Erythroblast (primary cell): Measurements from ENCODE around the gene PLCXD3.

ENCODE experiments used
- DNase-seq, 2 experiments: peaks; one replicate each; lab custom pipeline; 2025; lab: John Stamatoyannopoulos, UW
- GATA1 ChIP-seq: IDR thresholded peaks from 2 replicates; pipeline ENCODE4 v1.6.1; 2011; ENCODE audit warnings: low read depth, mild to moderate bottlenecking, control low read depth, low read length, moderate library complexity
- POLR2A ChIP-seq: IDR thresholded peaks from 2 replicates; pipeline ENCODE4 v1.6.1; 2011; ENCODE audit warnings: mild to moderate bottlenecking, low read length

The PLCXD3 gene

DNA sequence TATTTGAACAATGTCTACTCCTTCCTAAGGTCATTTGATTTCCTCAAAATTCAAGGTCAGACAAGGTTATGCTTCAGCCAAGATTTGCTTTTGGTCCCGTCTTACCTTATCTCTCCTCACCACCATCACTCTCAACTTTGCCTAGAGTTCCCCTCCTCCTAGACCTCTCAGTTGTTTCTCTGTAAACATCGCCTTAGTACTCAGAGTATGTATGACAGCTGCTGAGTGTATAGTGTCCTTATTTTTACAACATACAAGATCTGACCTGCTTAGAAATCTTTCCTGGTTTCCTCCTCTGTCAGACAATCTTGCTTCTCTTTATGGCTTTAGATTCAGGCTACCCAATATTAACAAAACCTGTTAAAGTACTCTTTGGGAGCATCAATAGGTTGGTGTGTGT, 247.1 kb downstream of the PLCXD3 start:
- TF ChIP-seq POLR2A (no peak), GATA1 (no peak)
- DNase-seq: no peak
